Measurements from ENCODE around the gene UBXN7.

GRCh38 chr3:196348698-196349097, 83.5 kb downstream of the UBXN7 start:
- TF ChIP-seq PBX2 (CRISPR knock-in tag; IDR thresholded peaks at IDR 0.05; ENCODE audit: low read depth) (no peak), PBX2 (tag; conservative IDR thresholded peaks at IDR 0.05; ENCODE audit: low read depth) (no peak), MAX (CRISPR knock-in tag; IDR thresholded peaks at IDR 0.05) (no peak), CTCF (IDR thresholded peaks at IDR 0.05 in 2 of 3, conservative IDR thresholded peaks at IDR 0.05 in 1 of 3; ENCODE audit: insufficient read depth in 2 of 3, low read depth in 1 of 3, low read length in 3 of 3) (no peak), CEBPB (tag; IDR thresholded peaks at IDR 0.05) (no peak), POLR2A (conservative IDR thresholded peaks at IDR 0.05) (no peak), RBM22 (IDR thresholded peaks at IDR 0.05; ENCODE audit: low read depth, low read length, poor library complexity, severe bottlenecking) (no peak), GATA2 (CRISPR knock-in tag; IDR thresholded peaks at IDR 0.05) (no peak), BRD4 (IDR thresholded peaks at IDR 0.05) (no peak), SMC3 (conservative IDR thresholded peaks at IDR 0.05; ENCODE audit: insufficient read depth, low read depth, low read length) (no peak), ZNF282 (CRISPR knock-in tag; IDR thresholded peaks at IDR 0.05) (no peak), ATF3 (IDR thresholded peaks at IDR 0.05) (no peak), ATF3 (CRISPR knock-in tag; conservative IDR thresholded peaks at IDR 0.05) (no peak)

All from K562 (cell line).